Stimulated activated CD8-positive, alpha-beta memory T cell treated with anti-CD3 and anti-CD28 coated beads, Interleukin-12 subunit alpha, Interleukin-12 subunit beta, amount 100 ng/mL, for 24 hours (primary cell): ENCODE data around the gene C4orf50.
"Not testable (repeated sequence)": the region's sequence is repeated elsewhere in the genome, so short reads cannot be mapped to it uniquely, and the experiment has no call there.

Experiments used
- DNase-seq: peaks from one replicate; pipeline ENCODE4 v3.0.0-alpha.2; 2020; ENCODE audit errors: extremely low read depth

Gene C4orf50

GRCh38 chr4:6017030-6017429 is 1.2 kb downstream of the C4orf50 start:
- DNase-seq = no peak

- DNase-seq = no peak
Observed at GRCh38 chr4:6013564-6013963, 4.7 kb downstream of the C4orf50 start.

GRCh38 chr4:6012200-6012599 is 6.0 kb downstream of the C4orf50 start:
- DNase-seq = no peak

GRCh38 chr4:6011686-6012085 is 6.5 kb downstream of the C4orf50 start:
- no peak for DNase-seq

GRCh38 chr4:6011271-6011671 is 7.0 kb downstream of the C4orf50 start:
- no peak for DNase-seq

- no peak for DNase-seq
Observed at GRCh38 chr4:6010789-6011188, 7.4 kb downstream of the C4orf50 start.

- no peak for DNase-seq
Observed at GRCh38 chr4:6009452-6009851, 8.8 kb downstream of the C4orf50 start.

- DNase-seq = no peak
Observed at GRCh38 chr4:6008766-6009385, 9.4 kb downstream of the C4orf50 start.

- no peak for DNase-seq
Observed at GRCh38 chr4:6008092-6008551, 10.1 kb downstream of the C4orf50 start.

- no peak for DNase-seq
Observed at GRCh38 chr4:6005175-6005574, 13.1 kb downstream of the C4orf50 start.

GRCh38 chr4:6003485-6003884 is 14.7 kb downstream of the C4orf50 start:
- DNase-seq = not testable (repeated sequence)

GRCh38 chr4:6002926-6003325 is 15.3 kb downstream of the C4orf50 start:
- no peak for DNase-seq

GRCh38 chr4:6002492-6002833 is 15.8 kb downstream of the C4orf50 start:
- DNase-seq = no peak

GRCh38 chr4:6001680-6002491 is 16.3 kb downstream of the C4orf50 start:
- DNase-seq = no peak

- no peak for DNase-seq
Observed at GRCh38 chr4:5999830-6000365, 18.3 kb downstream of the C4orf50 start.

GRCh38 chr4:5999356-5999755 is 18.9 kb downstream of the C4orf50 start:
- DNase-seq = no peak

- no peak for DNase-seq
Observed at GRCh38 chr4:5998333-5998936, 19.8 kb downstream of the C4orf50 start.

GRCh38 chr4:5996641-5997040 is 21.6 kb downstream of the C4orf50 start:
- no peak for DNase-seq

GRCh38 chr4:5995901-5996623 is 22.2 kb downstream of the C4orf50 start:
- DNase-seq = no peak

GRCh38 chr4:5993876-5994811 is 24.1 kb downstream of the C4orf50 start:
- no peak for DNase-seq

- not testable (repeated sequence) for DNase-seq
Observed at GRCh38 chr4:5993346-5993745, 24.9 kb downstream of the C4orf50 start.
